Endothelial cell (in vitro differentiated cells): ENCODE results near the gene SND1. TPM values are rescaled to one million over a fixed set of nuclear protein-coding genes. Genes with fewer than 3 reads are reported as not detected.

Experiments
- DNase-seq: peaks from one replicate; pipeline ENCODE4 v3.0.0; 2021; ENCODE audit warnings: low spot score
- H3K27ac Mint-ChIP-seq: one replicate; pipeline ENCODE4 v1.8.0; 2021; ENCODE audit warnings: mixed read lengths, inconsistent platforms; ENCODE audit not compliant: unreplicated experiment
- H3K27me3 Mint-ChIP-seq: one replicate; pipeline ENCODE4 v1.8.0; 2021; ENCODE audit warnings: mild to moderate bottlenecking, moderate library complexity, mixed read lengths, inconsistent platforms; ENCODE audit not compliant: unreplicated experiment
- H3K36me3 Mint-ChIP-seq: one replicate; pipeline ENCODE4 v1.8.0; 2021; ENCODE audit warnings: mild to moderate bottlenecking, low read depth, mixed read lengths, inconsistent platforms; ENCODE audit not compliant: unreplicated experiment
- H3K4me1 Mint-ChIP-seq: one replicate; pipeline ENCODE4 v1.8.0; 2021; ENCODE audit warnings: mild to moderate bottlenecking, mixed read lengths, inconsistent platforms; ENCODE audit not compliant: unreplicated experiment
- H3K4me3 Mint-ChIP-seq: one replicate; pipeline ENCODE4 v1.8.0; 2021; ENCODE audit warnings: mild to moderate bottlenecking, mixed read lengths, inconsistent platforms; ENCODE audit not compliant: unreplicated experiment
- H3K9me3 Mint-ChIP-seq: one replicate; pipeline ENCODE4 v1.8.0; 2021; ENCODE audit warnings: mixed read lengths, inconsistent platforms; ENCODE audit not compliant: unreplicated experiment
- total RNA-seq: library from RNA; stranded (reverse); fragmentation: NEBNext Ultra II Directional; extraction: Animal tissue kit (Norgen Biotek cat#: 25700); gene quantifications from one replicate; pipeline ENCODE4 v1.2.1, GENCODE V29; 2021; ENCODE audit not compliant: unreplicated experiment
- TF ChIP-seq, protein P1 (sequence below): fragments of 200-600 bp; sonication (generic); IDR thresholded peaks from one replicate; pipeline ENCODE4 v1.5.0; 2021; ENCODE audit warnings: antibody characterized with exemption; ENCODE audit not compliant: unreplicated experiment

Gene SND1
- total RNA-seq, 1 donor from 2014 or later: 375 TPM

DNA sequence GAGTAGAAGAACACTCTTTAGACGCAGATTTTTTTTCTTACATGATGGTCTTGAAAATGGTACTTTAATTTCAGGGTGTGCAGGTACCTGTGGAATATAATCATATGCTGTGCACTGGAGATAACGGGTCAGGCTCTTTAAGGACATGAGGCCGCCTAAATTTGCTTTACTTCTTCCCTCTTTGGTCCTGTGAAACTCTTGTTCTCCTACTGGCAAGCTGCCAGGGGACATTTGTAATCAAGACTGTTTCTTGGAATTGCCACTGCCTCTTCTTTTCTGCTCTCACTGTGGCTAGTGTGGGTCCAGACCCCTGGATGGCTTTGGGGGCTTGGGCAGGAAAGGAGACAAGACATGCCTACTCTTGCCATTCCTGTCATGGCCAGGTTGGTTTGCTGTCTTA, 146.0 kb downstream of the SND1 start:
- H3K4me1 Mint-ChIP-seq: peaks cover 51% of the 10 kb centered on the region
- TF ChIP-seq, protein P1, sequence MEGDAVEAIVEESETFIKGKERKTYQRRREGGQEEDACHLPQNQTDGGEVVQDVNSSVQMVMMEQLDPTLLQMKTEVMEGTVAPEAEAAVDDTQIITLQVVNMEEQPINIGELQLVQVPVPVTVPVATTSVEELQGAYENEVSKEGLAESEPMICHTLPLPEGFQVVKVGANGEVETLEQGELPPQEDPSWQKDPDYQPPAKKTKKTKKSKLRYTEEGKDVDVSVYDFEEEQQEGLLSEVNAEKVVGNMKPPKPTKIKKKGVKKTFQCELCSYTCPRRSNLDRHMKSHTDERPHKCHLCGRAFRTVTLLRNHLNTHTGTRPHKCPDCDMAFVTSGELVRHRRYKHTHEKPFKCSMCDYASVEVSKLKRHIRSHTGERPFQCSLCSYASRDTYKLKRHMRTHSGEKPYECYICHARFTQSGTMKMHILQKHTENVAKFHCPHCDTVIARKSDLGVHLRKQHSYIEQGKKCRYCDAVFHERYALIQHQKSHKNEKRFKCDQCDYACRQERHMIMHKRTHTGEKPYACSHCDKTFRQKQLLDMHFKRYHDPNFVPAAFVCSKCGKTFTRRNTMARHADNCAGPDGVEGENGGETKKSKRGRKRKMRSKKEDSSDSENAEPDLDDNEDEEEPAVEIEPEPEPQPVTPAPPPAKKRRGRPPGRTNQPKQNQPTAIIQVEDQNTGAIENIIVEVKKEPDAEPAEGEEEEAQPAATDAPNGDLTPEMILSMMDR: no peak
- peaks cover 7% of the 10 kb centered on the region for H3K36me3 Mint-ChIP-seq
- no peak for DNase-seq
- H3K27ac Mint-ChIP-seq: no peak overlapping the region
- peaks cover 2% of the 10 kb centered on the region for H3K27me3 Mint-ChIP-seq
- no peak overlapping the region for H3K4me3 Mint-ChIP-seq
- no peaks in the 10 kb centered on the region for H3K9me3 Mint-ChIP-seq

DNA sequence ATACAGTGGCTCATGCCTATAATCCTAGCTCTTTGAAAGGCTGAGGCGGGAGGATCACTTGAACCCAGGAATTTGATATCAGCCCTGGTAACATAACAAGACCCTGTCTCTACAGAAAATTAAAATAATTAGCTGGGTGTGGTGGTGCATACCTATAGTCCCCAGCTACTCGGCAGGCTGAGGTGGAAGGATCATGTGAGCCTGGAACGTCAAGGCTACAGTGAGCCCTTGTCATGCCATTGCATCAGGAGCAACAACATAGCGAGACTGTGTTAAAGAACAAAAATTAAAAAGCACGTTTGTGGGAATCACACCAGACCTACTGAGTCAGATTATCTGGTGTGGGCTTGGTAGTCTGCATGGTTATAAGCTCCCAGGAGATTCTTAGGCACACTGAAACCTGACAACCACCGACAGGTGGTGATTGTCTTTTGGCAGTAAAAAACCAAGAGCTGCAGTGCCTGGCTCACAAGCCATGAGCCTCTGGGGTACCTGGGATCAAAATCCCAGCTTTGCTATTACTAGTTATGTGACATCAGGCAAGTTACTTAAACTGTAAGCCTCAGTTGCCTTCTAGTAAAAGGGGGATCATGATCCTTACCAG, 146.9 kb downstream of the SND1 start:
- H3K27me3 Mint-ChIP-seq: peaks cover 2% of the 10 kb centered on the region
- H3K27ac Mint-ChIP-seq: no peak overlapping the region
- peaks cover 7% of the 10 kb centered on the region for H3K36me3 Mint-ChIP-seq
- no peaks in the 10 kb centered on the region for H3K9me3 Mint-ChIP-seq
- peaks cover 43% of the 10 kb centered on the region for H3K4me1 Mint-ChIP-seq
- H3K4me3 Mint-ChIP-seq: no peak overlapping the region
- TF ChIP-seq, protein P1: no peak
- no peak for DNase-seq

DNA sequence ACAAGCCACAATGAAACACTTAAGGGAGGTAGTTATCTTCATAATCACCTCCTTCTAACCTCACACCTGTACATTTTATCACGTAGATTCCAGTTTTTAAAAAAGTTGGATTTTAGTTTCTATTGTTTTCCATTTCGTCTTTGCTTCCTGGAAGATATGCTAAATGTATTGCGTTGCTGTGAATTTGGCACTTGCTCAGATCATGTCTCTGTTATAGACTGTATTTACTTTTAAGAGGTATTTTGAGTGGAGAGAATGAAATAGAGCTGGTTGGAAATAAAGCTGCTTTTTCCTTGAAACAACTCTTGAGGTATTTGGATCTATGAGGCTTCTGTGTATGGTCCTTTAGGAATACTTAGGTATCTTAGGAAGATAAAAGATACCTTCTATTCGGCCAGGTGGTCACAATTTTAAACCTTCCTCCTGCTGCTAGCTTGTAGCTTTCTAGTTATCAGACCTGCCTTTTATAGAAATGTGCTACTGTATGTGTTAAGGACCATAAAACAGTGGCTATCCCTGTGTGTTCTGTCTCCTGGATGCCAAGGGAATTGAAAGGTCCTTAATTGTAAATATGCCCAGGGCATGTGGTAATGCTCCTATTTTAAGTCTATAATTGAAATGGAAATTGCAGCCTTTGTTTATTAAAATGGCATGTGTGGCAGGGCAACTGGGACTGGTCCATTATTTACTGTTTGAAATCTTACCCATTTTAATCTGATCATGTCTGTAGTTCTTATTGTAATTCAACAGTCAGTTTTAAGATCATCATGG, 147.7 kb downstream of the SND1 start:
- Mint-ChIP-seq H3K9me3 (no peaks in the 10 kb centered on the region), H3K4me3 (no peak overlapping the region), H3K36me3 (peaks cover 7% of the 10 kb centered on the region), H3K4me1 (peaks cover 41% of the 10 kb centered on the region), H3K27ac (peak overlapping the region; percentile 25), H3K27me3 (peaks cover 2% of the 10 kb centered on the region)
- TF ChIP-seq, protein P1: no peak
- no peak for DNase-seq

DNA sequence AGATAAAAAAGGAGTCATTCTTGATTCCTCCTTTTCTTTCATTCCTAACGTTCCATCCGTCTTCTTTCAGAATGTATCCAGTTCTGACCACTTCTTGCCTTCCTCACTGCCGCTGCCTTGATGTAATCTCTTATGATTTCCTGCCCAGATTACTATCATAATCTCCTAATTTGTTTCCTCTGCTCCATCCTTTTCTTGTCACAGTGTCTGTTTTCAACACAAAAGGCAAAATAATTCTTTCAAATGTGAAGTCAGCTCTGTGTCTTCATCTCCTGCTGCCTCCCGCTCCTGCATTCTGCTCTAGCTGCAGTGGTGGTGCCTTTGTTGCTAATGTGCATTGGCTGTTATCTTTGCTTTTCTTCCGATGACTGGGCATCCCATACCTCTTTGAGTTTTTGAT, 150.9 kb downstream of the SND1 start:
- Mint-ChIP-seq H3K4me3 (no peak overlapping the region), H3K4me1 (peaks cover 50% of the 10 kb centered on the region), H3K36me3 (peaks cover 17% of the 10 kb centered on the region), H3K27ac (no peak overlapping the region), H3K27me3 (peaks cover 3% of the 10 kb centered on the region), H3K9me3 (no peaks in the 10 kb centered on the region)
- DNase-seq: no peak
- TF ChIP-seq, protein P1: no peak

DNA sequence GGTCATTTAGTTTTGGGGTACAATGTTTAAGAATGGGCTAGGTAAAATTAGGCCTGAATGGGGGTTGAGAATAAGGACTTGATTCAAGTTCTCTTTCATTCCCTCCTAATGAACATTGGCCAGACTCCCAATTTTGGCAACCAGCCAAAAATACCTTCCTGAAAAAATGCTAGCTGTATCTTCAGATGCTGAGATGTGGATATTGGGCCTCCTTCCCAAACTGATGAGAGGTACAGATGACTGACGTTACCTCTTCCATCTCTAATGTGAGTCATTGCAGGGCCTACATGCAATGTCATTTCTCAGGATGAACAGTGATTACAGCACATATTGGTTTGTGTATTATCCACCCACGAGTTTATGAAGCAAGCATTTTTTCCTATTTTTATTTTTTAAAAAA, 151.6 kb downstream of the SND1 start:
- Mint-ChIP-seq H3K4me3 (no peak overlapping the region), H3K9me3 (no peaks in the 10 kb centered on the region), H3K27ac (no peak overlapping the region), H3K27me3 (peaks cover 3% of the 10 kb centered on the region), H3K36me3 (peaks cover 19% of the 10 kb centered on the region), H3K4me1 (peaks cover 45% of the 10 kb centered on the region)
- no peak for DNase-seq
- TF ChIP-seq, protein P1: no peak
